NCI-H524 treated with DMSO at 0.1 percent for 48 hours (cell line): Measurements from ENCODE around the gene CRADD.
"Not testable (repeated sequence)": the region's sequence is repeated elsewhere in the genome, so short reads cannot be mapped to it uniquely, and the experiment has no call there.

Source experiments
- DNase-seq: peaks from one replicate; lab custom pipeline; 2025; lab: John Stamatoyannopoulos, UW

The CRADD gene

DNA sequence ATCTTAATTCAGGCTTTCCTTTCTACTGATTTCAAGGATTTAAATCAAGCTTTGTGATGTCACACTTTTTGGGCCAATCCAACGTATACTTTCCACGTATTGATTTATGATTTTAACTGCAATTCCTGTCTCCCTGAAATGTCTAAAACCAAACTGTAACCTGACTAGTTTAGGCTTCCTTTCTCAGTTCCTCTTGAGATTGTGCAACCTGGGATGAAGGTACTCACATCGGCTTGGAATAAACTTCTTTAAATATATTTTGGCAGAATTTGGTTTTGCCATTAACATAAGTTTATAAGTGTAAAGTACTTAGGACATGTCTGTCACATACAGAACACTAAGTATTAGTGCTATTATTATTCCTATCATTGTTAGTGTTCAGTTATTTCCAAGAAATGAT lies 224.6 kb downstream of the CRADD start:
- no peak for DNase-seq

DNA sequence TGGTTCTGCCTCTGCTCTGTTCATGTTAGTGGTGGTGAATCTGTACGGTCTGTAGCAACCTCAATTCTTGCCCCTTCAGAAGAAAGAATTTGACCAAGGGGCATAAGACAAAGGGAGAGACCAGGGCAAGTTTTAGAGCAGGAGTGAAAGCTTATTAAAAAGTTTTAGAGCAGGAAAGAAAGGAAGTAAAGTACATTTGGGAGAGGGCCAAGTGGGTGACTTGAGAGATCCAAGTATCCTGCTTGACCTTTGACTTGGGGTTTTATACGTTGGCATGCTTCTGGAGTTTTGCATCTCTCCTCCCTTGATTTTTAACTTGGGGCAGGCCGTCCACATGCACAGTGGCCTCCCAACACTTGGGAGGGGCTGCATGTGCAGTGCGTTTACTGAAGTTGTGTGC lies 225.0 kb downstream of the CRADD start:
- DNase-seq: no peak

DNA sequence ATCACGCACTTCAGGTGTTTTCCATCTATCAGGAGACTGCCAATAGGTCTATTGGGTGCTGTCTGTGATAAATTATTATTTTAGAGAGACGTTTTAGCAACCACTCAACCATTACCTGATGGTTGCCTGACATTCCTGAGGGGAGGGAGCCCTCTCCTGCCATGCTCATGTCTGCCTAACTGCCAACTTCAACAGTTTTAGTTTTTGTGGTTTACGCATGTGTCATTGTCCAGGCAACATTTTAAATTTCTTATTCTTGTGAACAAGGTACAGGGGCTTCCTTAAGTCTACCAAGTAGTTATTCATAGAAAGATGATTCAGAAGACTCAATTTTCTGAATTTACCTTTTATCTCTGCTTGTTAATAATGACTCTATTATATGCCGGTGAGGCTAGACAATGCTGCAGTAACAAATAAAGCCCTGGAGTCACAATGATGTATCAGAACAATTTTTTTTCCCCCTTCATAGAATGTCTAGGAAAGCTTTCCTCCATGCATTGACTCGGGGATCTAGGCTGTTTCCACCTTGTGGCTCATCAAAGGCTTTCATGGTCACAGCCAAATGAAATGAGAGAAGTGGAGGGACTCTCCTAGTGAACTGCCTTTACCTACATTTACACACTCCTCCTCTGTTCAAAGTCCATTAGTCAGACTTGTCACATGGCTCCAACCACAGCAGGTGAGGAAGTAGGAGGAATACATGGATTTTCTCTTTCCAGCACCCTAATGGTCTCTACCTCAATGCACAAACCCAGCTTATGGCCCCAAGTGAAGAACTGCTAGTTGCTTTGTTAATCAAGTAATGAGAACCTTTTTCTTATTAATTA lies 225.8 kb downstream of the CRADD start:
- DNase-seq: no peak

DNA sequence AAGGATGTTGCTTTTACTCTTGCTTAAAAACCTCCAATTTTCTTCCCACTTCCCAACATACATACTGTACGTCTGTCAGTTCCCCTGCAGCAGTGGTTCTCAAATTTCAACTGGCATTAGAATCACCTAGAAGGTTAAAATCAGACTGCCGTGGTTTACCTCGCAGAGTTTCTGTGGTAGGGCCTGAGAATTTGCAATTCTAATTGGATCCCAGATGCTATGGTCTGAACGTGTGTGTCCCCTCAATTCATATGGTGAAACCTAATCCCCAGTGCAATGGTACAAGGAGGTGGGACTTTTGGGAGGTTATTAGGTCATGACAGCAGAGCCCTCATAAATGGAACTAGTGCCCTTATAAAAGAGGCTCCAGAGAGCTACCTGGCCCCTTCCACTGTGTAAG lies 226.9 kb downstream of the CRADD start:
- no peak for DNase-seq

DNA sequence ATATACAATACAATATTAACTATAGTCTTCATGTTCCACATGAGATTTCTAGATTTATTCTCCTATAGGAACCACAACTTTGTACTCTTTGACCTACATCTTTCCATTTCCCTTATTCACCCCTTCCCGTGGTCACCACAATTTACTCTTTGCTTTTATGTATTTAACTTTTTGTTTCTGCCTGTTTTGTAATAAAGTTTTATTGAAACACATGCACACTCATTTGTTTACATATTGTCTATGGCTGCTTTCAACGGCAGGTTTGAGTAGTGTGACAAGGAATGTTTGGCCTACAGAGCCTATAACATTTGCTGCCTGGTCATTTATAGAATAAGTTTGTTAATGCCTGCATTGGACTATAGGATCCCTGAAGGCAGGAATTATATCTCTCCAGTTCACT lies 231.1 kb downstream of the CRADD start:
- no peak for DNase-seq

DNA sequence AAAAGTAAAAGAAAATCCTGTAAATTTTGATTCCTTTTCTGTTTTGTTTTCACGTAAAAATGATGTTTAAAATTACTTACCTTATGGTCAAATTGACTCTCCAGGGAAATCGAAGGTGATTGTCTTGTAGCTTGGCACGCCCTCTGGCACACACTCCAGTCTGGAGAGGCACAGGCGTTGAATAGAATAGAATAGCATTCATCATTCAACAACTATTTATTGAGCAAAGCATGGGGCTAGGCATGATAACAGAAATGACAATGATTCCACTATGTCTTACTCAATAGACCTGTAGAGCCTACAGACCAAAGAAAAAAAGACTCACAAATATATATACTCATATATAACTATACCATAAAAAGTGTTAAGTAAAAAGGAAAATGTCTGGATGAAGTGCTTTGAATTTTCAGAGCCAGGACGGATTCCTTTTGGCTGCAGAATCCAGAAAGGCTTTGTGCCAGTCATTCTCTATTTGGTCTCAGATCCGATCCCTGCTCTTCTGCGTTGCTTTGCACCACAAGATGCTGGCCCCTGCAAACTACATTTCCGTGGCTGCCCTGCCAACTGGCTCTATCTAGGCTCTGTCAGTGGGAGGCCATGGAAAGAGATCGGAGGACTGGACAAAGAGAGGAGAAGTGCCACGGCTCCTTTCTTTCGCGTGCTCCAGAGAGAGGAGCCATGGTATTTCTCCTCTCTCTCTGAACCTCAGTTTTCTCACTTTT lies 231.8 kb downstream of the CRADD start:
- DNase-seq: no peak

DNA sequence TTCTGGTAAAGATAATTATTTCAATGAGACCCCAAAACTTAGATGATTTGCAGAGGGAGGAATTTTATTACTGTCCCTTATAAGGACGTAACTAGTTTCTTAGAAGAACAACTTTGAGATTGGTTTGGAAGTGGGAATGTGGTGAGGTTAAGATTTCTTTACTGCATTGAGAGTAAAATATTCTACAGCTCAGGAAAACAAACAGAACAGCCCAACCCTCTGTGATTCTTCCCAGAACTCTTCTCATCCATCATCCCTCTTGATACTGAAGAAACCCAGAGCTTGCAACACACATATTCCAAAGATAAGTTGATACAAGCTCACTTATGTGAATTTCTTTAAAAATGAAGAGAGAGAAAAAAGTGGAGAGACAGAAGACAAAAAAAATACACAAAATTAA lies 234.2 kb downstream of the CRADD start:
- DNase-seq: no peak

DNA sequence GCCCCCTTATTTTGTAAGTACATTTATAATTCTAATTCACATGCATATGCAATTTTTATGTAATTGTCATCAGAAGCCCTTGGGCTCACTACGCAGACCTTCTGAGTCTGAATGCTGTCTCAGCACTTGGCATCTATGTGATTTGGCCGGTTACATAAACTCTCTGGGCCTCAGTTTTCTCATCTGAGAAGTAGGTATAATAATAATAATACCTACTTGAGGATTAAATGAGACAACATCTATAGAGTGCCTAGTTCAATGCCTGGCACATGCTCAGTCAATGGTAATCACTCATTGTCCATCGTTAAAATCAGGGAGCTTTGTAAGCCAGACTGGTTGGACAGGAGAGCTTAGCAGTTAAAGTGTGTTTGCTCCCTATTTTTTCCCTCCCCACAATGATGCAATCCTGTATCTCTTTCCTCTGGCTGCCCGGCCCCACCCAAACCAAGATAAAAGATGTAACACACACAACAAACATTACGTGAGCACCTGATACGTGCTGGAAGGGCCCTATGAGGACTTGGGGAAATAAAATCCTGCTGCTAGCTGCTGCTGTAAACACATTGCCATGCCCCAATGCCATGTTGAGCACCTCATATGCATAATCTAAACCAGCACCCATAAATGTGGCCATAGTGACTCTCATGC lies 235.0 kb downstream of the CRADD start:
- no peak for DNase-seq

DNA sequence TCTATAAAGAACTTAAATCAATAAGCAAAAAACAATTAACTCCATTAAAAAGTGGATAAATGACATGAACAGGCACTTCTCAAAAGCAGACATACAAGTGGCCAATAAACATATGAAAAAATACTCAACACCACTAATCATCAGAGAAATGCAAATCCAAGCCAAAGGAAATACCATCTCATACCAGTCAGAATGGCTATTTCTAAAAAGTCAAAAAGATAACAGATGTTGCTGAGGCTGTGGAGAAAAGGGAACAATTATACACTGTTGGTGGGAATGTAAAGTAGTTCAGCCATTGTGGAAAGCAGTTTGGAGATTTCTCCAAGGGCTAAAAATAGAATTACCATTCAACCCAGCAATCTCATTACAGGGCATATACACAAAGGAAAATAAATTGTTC lies 236.7 kb downstream of the CRADD start:
- DNase-seq: no peak

DNA sequence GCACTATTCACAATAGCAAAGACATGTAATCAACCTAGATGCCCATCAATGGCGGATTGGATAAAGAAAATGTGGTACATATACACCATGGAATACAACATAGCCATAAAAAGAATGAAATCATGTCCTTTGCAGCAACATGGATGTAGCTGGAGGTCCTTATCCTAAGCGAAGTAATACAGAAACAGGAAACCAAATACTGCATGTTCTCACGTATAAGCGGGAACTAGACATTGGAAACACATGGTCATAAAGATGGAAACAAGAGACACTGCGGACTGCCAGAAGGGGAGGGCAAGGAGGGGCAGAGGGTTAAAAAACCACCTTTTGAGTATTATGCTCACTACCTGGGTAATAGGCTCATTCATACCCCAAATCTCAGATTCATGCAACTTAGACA lies 237.1 kb downstream of the CRADD start:
- DNase-seq: no peak

DNA sequence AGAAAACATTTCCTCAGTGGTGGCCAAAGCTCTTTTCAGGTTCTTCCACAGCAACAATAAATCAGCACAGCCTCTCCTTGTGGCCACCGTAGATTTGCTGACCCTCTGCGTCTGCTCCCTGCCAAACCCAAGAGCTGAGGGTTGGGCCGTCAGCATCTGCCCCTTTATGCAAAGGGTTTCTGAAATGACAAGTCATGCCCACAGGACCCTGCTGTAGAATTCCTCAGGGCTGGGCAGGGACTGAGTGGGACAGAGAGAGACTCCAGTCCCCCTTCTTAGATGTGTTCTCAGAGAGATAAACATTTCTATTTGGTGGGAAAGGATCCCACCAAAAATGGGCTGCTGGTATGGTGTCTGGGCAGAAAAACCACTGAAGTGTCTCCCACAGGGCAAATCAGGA lies 238.2 kb downstream of the CRADD start:
- no peak for DNase-seq

DNA sequence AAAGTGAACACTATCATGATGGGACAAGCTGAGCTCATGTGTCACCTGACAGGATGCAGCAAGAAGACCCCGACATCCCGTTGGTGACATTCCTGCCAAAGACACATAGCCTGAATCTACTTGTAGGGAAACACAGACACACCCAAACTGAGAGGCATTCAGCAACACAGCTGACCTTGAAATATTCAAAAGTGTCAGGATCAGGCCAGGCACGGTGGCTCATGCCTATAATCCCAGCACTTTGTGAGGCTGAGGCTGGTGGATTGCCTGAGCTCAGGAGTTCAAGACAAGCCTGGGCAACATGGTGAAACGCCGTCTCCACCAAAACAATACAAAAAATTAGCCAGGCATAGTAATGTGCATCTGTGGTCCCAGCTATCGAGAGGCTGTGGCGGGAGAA lies 239.2 kb downstream of the CRADD start:
- DNase-seq: no peak

DNA sequence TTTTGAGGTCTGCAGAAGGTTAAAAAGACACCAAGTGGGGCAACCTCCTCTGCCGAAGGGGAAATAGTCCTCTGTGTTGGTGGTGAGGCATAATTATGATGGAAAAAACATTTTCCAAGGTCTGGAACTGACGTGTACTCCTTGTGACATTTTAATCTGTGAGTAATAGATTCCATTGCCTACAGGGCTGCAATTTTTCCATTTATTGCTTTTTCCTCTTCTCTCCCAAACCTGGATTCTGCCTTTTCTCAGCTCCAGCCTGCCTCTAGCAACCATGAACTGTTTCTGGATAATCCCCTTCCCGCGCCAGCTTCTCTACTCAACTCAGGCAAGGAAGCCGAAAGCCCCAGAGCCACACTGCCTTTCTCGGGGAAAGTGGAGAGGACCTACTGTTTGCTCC lies 241.1 kb downstream of the CRADD start:
- no peak for DNase-seq

DNA sequence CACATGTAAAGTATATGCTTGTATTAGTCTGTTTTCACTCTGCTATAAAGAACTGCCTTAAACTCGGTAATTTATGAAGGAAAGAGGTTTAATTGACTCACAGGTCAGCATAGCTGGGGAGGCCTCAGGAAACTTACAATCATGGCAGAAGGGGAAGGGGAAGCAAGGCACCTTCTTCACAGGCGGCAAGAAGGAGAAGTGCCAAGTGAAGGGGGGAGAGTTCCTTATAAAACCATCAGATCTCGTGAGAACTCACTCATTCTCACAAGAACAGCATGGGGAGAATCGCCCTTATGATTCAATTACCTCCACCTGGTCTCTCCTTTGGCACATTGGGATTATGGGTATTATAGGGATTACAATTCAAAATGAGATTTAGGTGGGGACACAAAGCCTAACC lies 241.7 kb downstream of the CRADD start:
- DNase-seq: no peak

DNA sequence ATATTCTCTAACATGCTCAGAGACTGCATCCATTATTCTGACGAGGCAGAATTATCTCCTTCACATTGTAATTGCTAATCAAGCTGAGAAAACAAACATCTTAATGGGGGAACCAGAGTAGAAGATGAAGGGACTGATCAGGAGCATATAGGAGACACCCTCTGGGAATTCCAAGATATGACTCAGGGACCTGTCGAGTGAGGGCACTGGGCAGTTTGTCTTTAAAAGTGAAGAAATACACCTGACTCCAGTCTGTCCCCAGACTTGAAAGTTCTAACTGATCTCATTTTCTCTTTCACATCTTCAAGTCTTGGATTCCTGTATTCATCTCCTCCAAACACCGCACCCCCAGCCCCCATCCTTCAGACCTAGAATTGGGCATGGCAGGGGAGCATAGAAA lies 244.3 kb downstream of the CRADD start:
- no peak for DNase-seq

DNA sequence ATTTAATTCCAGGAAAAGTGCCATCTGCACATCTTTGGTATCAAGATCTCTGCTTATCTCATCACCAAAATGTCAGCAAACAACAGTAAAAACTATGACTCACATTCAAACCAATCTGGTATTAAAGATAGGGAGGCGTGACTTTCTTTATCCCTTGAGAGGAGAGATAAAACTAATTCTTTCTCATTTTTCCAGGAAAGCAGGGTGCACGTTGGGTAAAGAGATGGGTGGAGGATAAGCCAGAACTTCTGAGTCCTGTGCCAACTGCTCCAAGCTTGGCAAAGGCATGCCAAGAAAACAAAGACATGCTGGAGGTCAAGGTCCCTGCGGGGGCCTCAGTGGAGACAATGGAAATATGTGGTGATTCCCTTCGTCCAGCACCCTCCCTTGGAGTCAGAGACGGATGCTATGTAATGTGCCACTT lies 245.4 kb downstream of the CRADD start:
- DNase-seq: no peak

DNA sequence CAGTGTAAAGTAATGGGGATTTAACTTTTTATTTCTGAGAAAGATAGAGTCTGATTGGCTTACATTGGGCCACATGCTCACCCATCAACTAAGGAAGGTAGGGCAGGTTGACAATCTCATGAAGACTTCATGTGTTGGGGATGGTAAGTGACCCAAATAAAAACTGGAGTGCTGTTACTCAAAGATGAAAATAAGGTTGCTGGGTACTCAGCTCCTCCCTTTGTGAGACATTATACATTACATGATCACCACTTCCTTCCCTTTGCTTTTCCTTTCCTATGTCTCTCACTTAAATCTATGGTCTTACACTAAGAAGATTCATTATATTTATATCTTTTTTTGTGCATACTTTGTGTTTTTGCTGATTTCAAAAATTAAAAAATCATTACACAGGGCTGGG lies 247.2 kb downstream of the CRADD start:
- DNase-seq: no peak

DNA sequence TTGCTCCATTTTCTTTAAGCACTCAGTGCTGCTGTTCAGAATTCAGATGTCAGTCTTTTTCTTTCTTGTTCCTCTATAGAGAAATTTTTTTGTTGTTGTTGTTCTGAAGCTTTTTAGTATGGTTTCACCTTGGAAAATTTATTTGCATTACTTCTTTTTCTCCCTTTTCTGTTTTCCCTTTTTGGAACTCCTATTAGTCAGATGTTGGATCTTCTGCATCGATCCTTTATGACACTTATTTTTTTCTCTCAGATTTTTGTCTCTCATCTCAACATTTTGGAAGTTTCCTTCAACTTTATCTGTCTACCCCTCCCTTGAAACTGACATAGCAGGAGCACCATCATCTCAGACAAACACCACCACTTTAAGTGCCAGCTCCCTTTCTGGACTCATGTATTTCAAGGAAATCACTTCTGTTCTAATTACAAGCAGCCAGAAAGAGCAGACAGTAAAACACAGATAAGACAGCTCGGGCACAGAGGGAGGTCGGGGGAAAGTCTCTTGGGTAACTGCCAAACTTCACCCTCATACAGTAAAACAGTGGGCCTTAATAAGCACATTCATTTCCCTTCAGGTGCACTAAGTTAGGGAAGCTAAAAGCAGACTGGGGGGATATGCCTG lies 248.5 kb downstream of the CRADD start:
- DNase-seq: no peak

DNA sequence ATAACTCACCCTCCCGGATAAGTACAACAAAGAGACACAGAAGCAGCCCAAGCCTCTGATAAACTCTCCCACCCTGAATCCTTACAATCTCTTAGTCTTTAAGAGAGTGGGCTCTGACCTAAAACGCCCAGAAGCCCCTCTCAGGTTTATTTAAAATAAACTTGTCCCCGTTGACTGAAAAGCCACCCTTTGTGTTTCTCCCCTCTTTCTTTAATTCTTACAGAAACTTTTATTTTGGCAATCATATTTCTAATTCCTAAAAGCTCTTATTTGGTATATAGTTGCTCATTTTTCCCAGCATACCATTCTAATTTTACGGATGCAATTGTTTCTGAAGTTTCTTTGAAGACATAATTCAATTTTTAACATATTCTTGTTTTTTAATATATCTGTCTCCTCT lies 249.1 kb downstream of the CRADD start:
- no peak for DNase-seq

DNA sequence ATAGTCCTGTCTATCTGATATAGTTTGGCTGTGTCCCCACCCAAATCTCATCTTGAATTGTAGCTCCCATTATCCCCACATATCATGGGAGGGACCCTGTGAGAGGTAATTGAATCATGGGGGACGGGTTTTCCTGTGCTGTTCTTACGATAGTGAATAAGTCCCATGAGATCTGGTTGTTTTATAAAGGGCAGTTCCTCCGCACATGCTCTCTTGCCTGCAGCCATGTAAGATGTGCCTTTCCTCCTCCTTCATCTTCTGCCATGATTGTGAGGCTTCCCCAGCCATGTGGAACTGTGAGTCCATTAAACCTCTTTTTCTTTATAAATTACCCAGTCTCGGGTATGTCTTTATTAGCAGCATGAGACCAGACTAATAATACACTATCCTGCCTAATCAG lies 251.9 kb downstream of the CRADD start:
- not testable (repeated sequence) for DNase-seq

DNA sequence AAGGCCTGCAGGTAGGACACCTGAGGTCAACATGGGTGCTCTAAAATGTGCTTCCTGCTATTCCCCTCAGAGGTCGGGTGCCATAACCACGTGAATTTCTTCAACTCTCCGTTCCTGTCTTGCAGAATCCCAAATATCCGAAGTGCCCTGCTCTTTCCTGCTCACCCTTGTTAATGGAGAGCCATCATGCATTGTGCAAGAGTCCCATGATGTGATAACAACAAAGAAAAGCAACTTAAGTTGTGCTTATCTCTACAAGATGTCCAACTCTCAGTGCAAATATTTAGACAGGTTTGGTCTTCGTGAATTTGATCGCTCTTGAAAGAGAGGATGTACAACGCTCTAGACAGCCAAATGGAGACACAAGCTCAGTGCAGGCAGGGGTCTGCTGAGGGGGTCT lies 260.6 kb downstream of the CRADD start:
- no peak for DNase-seq

DNA sequence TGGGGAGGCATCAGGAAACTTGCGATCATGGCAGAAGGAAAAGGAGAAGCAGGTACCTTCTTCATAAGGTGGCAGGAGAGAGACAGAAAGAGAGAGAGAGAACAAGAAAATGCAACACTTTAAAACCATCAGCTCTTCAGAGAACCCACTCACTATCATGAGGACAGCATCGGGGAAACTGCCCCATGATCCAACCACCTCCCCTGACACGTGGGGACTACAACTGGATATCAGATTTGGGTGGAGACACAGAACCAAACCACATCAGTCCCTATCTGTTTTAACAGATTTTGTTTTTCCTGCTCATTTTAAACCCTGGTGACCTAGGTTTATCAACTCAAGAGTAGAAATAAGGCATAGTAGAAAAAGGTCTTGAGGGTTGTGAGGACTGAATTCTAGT lies 261.1 kb downstream of the CRADD start:
- DNase-seq: no peak

DNA sequence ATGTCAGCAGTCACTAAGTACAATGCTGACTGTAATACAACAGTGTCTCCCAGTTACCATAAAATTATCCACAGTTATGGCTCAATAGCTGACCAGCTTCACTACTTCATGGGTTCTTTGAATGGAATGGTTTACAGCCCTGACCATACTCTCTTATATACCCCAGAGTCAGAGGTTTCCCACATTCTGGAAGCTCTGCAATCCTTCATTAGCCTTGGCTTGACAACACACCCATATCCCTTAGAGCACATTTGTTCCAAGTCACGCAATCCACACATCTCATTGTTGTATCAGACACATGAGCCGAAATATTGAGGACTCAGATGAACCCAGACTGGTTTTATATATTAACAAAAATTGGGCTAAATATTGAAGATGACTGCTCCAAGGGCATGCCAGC lies 261.8 kb downstream of the CRADD start:
- no peak for DNase-seq
